SK-N-MC (cell line): ENCODE results near the gene LYPD6.

Experiments used
- EZH2 ChIP-seq: fragments of 200-600 bp; sonication (generic); IDR thresholded peaks from one replicate; pipeline ENCODE4 v1.6.1; 2017; ENCODE audit warnings: antibody characterized with exemption
- FOXP2 ChIP-seq: optimal IDR thresholded peaks from 2 replicates; pipeline ENCODE3; 2011; ENCODE audit warnings: mild to moderate bottlenecking, moderate library complexity; ENCODE audit not compliant: insufficient read depth; ENCODE audit errors: extremely low read length, control extremely low read depth
- POLR2AphosphoS5 ChIP-seq: IDR thresholded peaks from 2 replicates; pipeline ENCODE4 v1.6.1; 2012; ENCODE audit warnings: mild to moderate bottlenecking, low read depth, low read length, borderline replicate concordance

DNA sequence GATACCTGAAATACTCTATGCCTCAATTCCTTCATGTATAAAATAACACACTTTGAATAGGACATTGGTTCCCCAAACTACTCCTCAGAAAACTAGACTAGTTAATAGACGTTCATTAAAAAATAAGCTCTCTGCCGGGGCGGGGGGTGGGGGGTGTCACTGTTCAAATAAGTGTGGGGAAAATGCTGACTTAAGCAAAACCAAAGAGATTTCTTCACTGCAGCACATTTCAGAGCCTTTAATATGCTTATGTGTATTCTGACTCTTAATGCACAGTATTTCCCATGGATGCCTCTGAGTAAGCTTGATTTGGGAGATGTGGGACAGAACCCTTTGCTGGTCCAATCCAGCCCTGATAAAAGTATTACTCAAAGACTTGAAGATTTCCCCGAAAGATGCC, 93.2 kb downstream of the LYPD6 start:
- no peak for TF ChIP-seq EZH2
- no peak for TF ChIP-seq POLR2AphosphoS5
- no peak for TF ChIP-seq FOXP2
